Progenitor cell of endocrine pancreas (in vitro differentiated cells): Measurements from ENCODE around the gene CCDC157. TPM values are rescaled to one million over a fixed set of nuclear protein-coding genes. Genes with fewer than 3 reads are reported as not detected.

Source experiments
- DNase-seq: peaks from one replicate; pipeline ENCODE4 v3.0.0; 2021; ENCODE audit warnings: low spot score; ENCODE audit not compliant: unreplicated experiment
- H3K27ac Mint-ChIP-seq: 2 replicates; pipeline ENCODE4 v1.8.0; 2021; ENCODE audit warnings: mild to moderate bottlenecking, moderate library complexity, mixed read lengths
- H3K27me3 Mint-ChIP-seq: 2 replicates; pipeline ENCODE4 v1.8.0; 2021; ENCODE audit warnings: mixed read lengths
- H3K36me3 Mint-ChIP-seq: 2 replicates; pipeline ENCODE4 v1.8.0; 2022; ENCODE audit warnings: mixed read lengths; ENCODE audit not compliant: insufficient read depth
- H3K4me1 Mint-ChIP-seq: 2 replicates; pipeline ENCODE4 v1.8.0; 2021; ENCODE audit warnings: low read depth, mixed read lengths
- H3K4me3 Mint-ChIP-seq: 2 replicates; pipeline ENCODE4 v1.8.0; 2021; ENCODE audit warnings: low read depth, mild to moderate bottlenecking, moderate library complexity, mixed read lengths
- H3K9me3 Mint-ChIP-seq: 2 replicates; pipeline ENCODE4 v1.8.0; 2021; ENCODE audit warnings: low read depth, mixed read lengths
- CTCF ChIP-seq: fragments of 200-600 bp; sonication (generic); IDR thresholded peaks from one replicate; pipeline ENCODE4 v1.5.0; 2021; ENCODE audit warnings: antibody characterized with exemption, mild to moderate bottlenecking; ENCODE audit not compliant: unreplicated experiment
- total RNA-seq: library from RNA; stranded (reverse); gene quantifications from 2 replicates; pipeline ENCODE4 v1.2.1, GENCODE V29; 2021

CCDC157 gene
- total RNA-seq, 1 donor from 2014 or later, result 13.5 TPM

- DNase-seq, result no peak
- no peaks in the 10 kb centered on the region for H3K9me3 Mint-ChIP-seq
- H3K27ac Mint-ChIP-seq, result peak overlapping the region; percentile 18
- H3K4me3 Mint-ChIP-seq, result no peak overlapping the region
- H3K4me1 Mint-ChIP-seq, result peaks cover 5% of the 10 kb centered on the region
- H3K36me3 Mint-ChIP-seq, result peaks cover 2% of the 10 kb centered on the region
- TF ChIP-seq CTCF, result no peak
- no peaks in the 10 kb centered on the region for H3K27me3 Mint-ChIP-seq
These were observed 40.7 kb upstream of the CCDC157 start for GRCh38 chr22:30315962-30316576.

- H3K27ac Mint-ChIP-seq, result no peak overlapping the region
- no peak for TF ChIP-seq CTCF
These were observed 39.0 kb upstream of the CCDC157 start for GRCh38 chr22:30317778-30318177.

GRCh38 chr22:30318799-30319419 lies 37.9 kb upstream of the CCDC157 start:
- Mint-ChIP-seq H3K27me3 (no peaks in the 10 kb centered on the region), H3K36me3 (peaks cover 2% of the 10 kb centered on the region), H3K4me1 (peaks cover 3% of the 10 kb centered on the region), H3K27ac (peak overlapping the region; percentile 18), H3K9me3 (no peaks in the 10 kb centered on the region), H3K4me3 (no peak overlapping the region)
- TF ChIP-seq CTCF, result no peak
- DNase-seq, result no peak

More at GRCh38 chr22:30317778-30318177, 39.0 kb upstream of the CCDC157 start:
- Mint-ChIP-seq H3K9me3 (no peaks in the 10 kb centered on the region), H3K36me3 (peaks cover 2% of the 10 kb centered on the region), H3K4me3 (no peak overlapping the region), H3K27me3 (no peaks in the 10 kb centered on the region), H3K4me1 (peaks cover 5% of the 10 kb centered on the region)
- no peak for DNase-seq

GRCh38 chr22:30320021-30320556 lies 36.7 kb upstream of the CCDC157 start:
- H3K4me1 Mint-ChIP-seq, result peaks cover 4% of the 10 kb centered on the region
- DNase-seq, result no peak
- H3K9me3 Mint-ChIP-seq, result no peaks in the 10 kb centered on the region
- no peak overlapping the region for H3K4me3 Mint-ChIP-seq
- no peaks in the 10 kb centered on the region for H3K27me3 Mint-ChIP-seq
- TF ChIP-seq CTCF, result no peak
- H3K27ac Mint-ChIP-seq, result no peak overlapping the region
- H3K36me3 Mint-ChIP-seq, result peaks cover 2% of the 10 kb centered on the region

- no peak overlapping the region for H3K4me3 Mint-ChIP-seq
- H3K36me3 Mint-ChIP-seq, result peaks cover 2% of the 10 kb centered on the region
- H3K27ac Mint-ChIP-seq, result no peak overlapping the region
- H3K27me3 Mint-ChIP-seq, result no peaks in the 10 kb centered on the region
- H3K4me1 Mint-ChIP-seq, result peaks cover 12% of the 10 kb centered on the region
- no peaks in the 10 kb centered on the region for H3K9me3 Mint-ChIP-seq
- DNase-seq, result no peak
- TF ChIP-seq CTCF, result no peak
These were observed 35.3 kb upstream of the CCDC157 start for GRCh38 chr22:30321461-30321860.
